Mucosa of rectum (tissue), 2 donors: ENCODE results near the gene PRKCH.
A peak's percentile ranks its signal among the peaks of the same experiment; 100 is the strongest.

ENCODE experiments used
- H3K27ac ChIP-seq, 2 donors: one replicate each; pipeline ENCODE4 v1.7.0; 2013; ENCODE audit warnings: inconsistent platforms in 2 of 2, low read depth in 2 of 2, low read length in 2 of 2
- H3K27me3 ChIP-seq, 2 donors: one replicate each; pipeline ENCODE4 v1.7.0; 2013; ENCODE audit warnings: low read length in 2 of 2; ENCODE audit not compliant: control insufficient read depth in 2 of 2, insufficient read depth in 2 of 2
- H3K36me3 ChIP-seq, 2 donors: one replicate each; pipeline ENCODE4 v1.7.0; 2013; ENCODE audit warnings: low read length in 2 of 2; ENCODE audit not compliant: control insufficient read depth in 2 of 2, insufficient read depth in 2 of 2
- H3K4me1 ChIP-seq, 2 donors: one replicate each; pipeline ENCODE4 v1.7.0; 2013; ENCODE audit warnings: low read length in 2 of 2, mild to moderate bottlenecking in 1 of 2; ENCODE audit not compliant: control insufficient read depth in 2 of 2, insufficient read depth in 2 of 2
- H3K4me3 ChIP-seq, 2 donors: one replicate each; pipeline ENCODE4 v1.7.0; 2013; ENCODE audit warnings: low read length in 2 of 2
- H3K9ac ChIP-seq, 2 donors: one replicate each; pipeline ENCODE4 v1.7.0; 2013; ENCODE audit warnings: low read length in 2 of 2, low read depth in 1 of 2, mild to moderate bottlenecking in 1 of 2
- H3K9me3 ChIP-seq, 2 donors: one replicate each; pipeline ENCODE4 v1.7.0; 2013; ENCODE audit warnings: low read length in 2 of 2; ENCODE audit not compliant: control insufficient read depth in 2 of 2
- donor health status: healthy.
- donor health status: Normal muscosa, but diverticular disease.

PRKCH gene

DNA sequence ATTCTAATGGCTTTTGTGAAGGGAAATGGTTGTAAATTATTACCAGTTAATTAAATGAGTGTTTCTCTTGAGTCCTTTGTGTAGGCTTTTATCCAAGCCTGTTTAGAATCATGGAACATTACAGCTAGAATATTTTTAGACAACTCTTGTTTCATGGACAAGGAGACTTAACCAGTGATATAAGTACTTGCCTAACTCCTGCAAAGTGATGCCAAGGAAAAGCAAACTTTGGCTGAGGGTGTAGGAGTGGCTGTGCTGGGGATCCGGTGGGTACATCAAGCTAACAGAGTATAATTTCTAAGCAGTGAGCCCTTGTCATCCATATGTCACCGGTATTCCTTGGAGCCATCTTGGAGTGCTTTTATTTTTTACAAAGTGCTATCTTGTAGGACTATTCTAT, 61.5 kb downstream of the PRKCH start:
- no peaks in the 10 kb centered on the region for H3K36me3 ChIP-seq
- no peaks in the 10 kb centered on the region for H3K27me3 ChIP-seq
- no peaks in the 10 kb centered on the region for H3K9me3 ChIP-seq
- peaks cover 0 to 2% of the 10 kb centered on the region in 2 donors for H3K4me1 ChIP-seq
- no peak overlapping the region for H3K4me3 ChIP-seq
- H3K27ac ChIP-seq = no peak overlapping the region
- H3K9ac ChIP-seq = no peak overlapping the region

DNA sequence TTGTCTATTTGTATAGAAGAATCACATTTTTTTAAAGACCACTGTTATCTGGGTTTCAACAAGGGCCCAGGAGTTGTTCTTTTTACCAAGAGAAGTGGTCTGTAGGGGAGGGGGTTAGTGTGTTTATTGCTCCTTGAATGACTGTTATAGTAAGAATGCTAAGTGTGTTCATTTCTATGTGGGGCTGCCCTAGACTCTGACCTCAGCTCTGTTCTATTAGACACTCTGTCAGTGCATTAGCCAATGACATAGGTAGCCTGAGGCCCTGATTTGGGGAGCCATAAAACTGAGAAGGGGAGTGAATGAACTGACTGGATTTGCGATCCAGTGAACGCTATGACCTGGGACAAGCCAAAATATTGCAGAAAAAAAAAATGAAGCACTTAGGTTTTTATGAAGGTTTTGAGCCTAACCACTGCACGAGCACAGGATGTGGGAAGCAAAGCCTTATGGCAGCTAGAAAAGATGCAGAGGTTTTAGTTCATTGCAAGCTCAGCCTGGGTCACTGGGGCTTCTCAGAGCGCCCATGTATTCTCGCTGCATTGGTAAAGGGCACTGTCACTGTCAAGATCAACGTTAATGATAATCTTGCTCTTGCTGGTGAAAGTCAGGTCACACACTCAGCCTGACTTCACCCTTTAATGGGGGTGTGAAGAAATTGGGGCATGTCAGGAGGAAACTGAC, 63.8 kb downstream of the PRKCH start:
- Histone ChIP-seq H3K9me3 (no peaks in the 10 kb centered on the region), H3K27me3 (no peaks in the 10 kb centered on the region), H3K27ac (no peak overlapping the region), H3K36me3 (no peaks in the 10 kb centered on the region), H3K9ac (no peak overlapping the region), H3K4me3 (no peak overlapping the region), H3K4me1 (no peaks in the 10 kb centered on the region)

GRCh38 chr14:61386173-61386772, 64.9 kb downstream of the PRKCH start:
- Histone ChIP-seq H3K9ac (no peak overlapping the region), H3K36me3 (no peaks in the 10 kb centered on the region), H3K4me3 (no peak overlapping the region), H3K27ac (no peak overlapping the region), H3K9me3 (no peaks in the 10 kb centered on the region), H3K27me3 (no peaks in the 10 kb centered on the region), H3K4me1 (no peaks in the 10 kb centered on the region)

DNA sequence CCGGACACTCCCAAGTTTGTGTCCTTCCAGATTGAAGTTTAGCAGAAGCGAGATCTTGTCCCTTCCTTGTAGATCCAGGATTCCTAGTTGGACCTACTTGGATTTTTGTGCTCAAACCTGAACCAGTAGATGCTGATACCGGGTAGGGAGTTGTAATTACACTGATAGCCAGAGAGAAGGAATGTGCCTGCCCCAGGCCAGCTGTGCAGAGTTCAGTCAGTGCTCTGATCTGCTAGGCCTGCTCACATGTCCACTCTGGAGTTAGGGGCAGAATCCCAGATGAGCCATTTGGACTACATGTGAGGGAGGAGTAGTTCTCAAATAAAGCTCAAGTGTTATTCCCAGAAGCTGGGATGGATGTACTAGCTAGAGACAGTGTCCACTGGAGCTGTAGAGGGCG, 65.7 kb downstream of the PRKCH start:
- H3K4me3 ChIP-seq = no peak overlapping the region
- H3K4me1 ChIP-seq = no peaks in the 10 kb centered on the region
- no peaks in the 10 kb centered on the region for H3K27me3 ChIP-seq
- no peaks in the 10 kb centered on the region for H3K36me3 ChIP-seq
- H3K27ac ChIP-seq = no peak overlapping the region
- H3K9me3 ChIP-seq = no peaks in the 10 kb centered on the region
- H3K9ac ChIP-seq = no peak overlapping the region

DNA sequence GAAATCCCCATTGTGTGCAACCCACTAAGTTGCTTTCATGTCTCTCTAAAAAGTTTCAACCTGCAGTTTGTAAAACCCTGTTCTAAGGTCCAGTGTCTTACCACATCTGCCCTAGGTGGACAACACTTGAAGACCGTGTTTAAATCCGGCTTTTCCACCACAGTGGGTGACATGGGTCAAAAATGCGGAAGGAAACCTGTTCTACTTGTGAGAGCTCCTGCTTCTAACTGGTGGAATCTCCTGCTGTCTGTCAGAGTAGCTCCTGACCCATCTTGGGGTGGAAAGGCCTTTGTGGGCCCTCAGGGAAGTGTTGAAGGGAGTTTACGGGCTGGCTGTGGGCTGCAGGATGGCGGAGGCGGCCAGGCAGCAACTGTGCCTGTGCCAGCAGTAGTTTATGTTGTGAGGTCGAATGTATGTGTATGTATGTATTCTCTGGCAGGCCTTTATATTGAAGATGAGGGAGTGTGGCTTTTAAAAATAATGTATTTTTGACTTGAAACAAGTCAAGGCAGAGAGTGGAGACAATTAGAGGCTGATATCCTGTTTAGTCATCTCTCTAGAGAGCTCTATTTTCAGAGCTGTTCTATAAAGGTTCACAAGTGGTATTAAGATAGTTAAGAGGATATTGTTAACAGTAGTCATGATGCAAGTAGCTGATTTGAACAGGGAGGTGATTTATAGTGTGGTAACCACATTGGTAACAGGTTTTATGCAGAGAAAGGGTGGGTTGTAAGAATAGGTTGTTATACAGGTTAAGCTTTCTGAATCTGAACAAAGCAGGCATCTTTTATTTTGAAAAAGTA, 67.0 kb downstream of the PRKCH start:
- no peaks in the 10 kb centered on the region for H3K9me3 ChIP-seq
- H3K9ac ChIP-seq = peak overlapping the region in 1 of 2 donors; percentile 2
- H3K36me3 ChIP-seq = no peaks in the 10 kb centered on the region
- H3K4me3 ChIP-seq = no peak overlapping the region
- no peaks in the 10 kb centered on the region for H3K27me3 ChIP-seq
- H3K4me1 ChIP-seq = no peaks in the 10 kb centered on the region
- H3K27ac ChIP-seq = peak overlapping the region in 1 of 2 donors; percentile 67

- no peaks in the 10 kb centered on the region for H3K9me3 ChIP-seq
- no peaks in the 10 kb centered on the region for H3K36me3 ChIP-seq
- H3K9ac ChIP-seq = no peak overlapping the region
- no peaks in the 10 kb centered on the region for H3K27me3 ChIP-seq
- no peak overlapping the region for H3K4me3 ChIP-seq
- no peaks in the 10 kb centered on the region for H3K4me1 ChIP-seq
- peak overlapping the region in 1 of 2 donors; percentile 24 for H3K27ac ChIP-seq
Measured at GRCh38 chr14:61388976-61389576, 67.7 kb downstream of the PRKCH start.

DNA sequence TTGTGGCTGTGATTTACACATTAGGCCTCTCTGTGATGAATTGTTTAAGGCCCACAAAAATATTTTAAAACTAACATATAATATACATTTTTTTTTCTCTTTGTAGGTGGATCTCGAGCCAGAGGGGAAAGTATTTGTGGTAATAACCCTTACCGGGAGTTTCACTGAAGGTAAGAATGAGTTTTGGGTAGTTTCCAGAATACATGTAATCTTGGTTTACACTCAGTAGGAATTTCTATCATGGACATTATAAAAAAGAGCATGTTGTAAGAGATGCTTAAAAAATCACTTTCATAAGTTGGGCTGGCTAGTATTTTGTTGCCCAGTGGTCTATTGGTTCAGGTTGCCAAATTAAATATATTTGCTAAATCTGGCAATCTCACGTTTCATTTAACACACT, 69.7 kb downstream of the PRKCH start:
- Histone ChIP-seq H3K36me3 (no peaks in the 10 kb centered on the region), H3K4me1 (no peaks in the 10 kb centered on the region), H3K4me3 (no peak overlapping the region), H3K27ac (no peak overlapping the region), H3K9me3 (no peaks in the 10 kb centered on the region), H3K9ac (no peak overlapping the region), H3K27me3 (no peaks in the 10 kb centered on the region)

DNA sequence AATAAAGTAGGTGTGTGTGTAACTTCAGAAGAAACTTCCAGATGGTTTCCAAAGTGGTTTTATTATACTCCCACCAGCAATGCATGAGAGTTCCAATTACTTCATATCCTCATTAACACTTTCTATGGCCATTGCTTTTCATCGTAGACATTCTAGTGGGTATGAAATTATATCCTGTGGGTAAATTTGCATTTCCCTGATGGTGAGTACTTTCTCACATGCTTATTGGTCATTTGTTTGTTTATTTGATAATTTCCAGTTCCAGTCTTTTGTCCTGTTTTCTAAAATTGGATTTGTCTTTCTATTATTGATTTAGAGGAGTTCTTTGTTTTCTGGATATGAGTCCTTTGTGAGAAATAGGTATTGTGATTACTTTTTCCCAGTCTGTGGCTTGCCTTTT, 70.9 kb downstream of the PRKCH start:
- Histone ChIP-seq H3K9ac (no peak overlapping the region), H3K4me3 (no peak overlapping the region), H3K4me1 (no peaks in the 10 kb centered on the region), H3K9me3 (no peaks in the 10 kb centered on the region), H3K27me3 (no peaks in the 10 kb centered on the region), H3K36me3 (no peaks in the 10 kb centered on the region), H3K27ac (no peak overlapping the region)

GRCh38 chr14:61394542-61394941, 73.2 kb downstream of the PRKCH start:
- H3K9ac ChIP-seq = no peak overlapping the region

More at GRCh38 chr14:61394542-61394941, 73.2 kb downstream of the PRKCH start:
- Histone ChIP-seq H3K27ac (no peak overlapping the region), H3K36me3 (no peaks in the 10 kb centered on the region), H3K4me3 (no peak overlapping the region), H3K4me1 (no peaks in the 10 kb centered on the region), H3K27me3 (no peaks in the 10 kb centered on the region), H3K9me3 (no peaks in the 10 kb centered on the region)
